ENCODE measurements around the gene PBLD. TPM values are rescaled to one million over a fixed set of nuclear protein-coding genes. Genes with fewer than 3 reads are reported as not detected.

The PBLD gene
- total and polyA plus RNA-seq, 9 of the 15 experiments (the other 6 are each of a cell fraction or from before 2014, with no cell fraction given), result 1.2 to 4.3 (median 2.5) TPM

- peak; percentile 56; the same call in 1 of the 2 replicates for TF ChIP-seq ZBTB40 (IDR thresholded peaks at IDR 0.05)
- TF ChIP-seq ZBTB40 (CRISPR knock-in tag; IDR thresholded peaks at IDR 0.05), result no peak
- TF ChIP-seq FIP1L1 (IDR thresholded peaks at IDR 0.05; ENCODE audit: low read depth, low read length, poor library complexity, severe bottlenecking), result no peak
- 0 out of 2 replicates have a peak, but pooled peaks have one; percentile 16 for TF ChIP-seq XRCC5 (IDR thresholded peaks at IDR 0.05; ENCODE audit: low read depth, low read length)
- no peak for TF ChIP-seq SMARCA4 (IDR thresholded peaks at IDR 0.05)
- TF ChIP-seq, protein P1, sequence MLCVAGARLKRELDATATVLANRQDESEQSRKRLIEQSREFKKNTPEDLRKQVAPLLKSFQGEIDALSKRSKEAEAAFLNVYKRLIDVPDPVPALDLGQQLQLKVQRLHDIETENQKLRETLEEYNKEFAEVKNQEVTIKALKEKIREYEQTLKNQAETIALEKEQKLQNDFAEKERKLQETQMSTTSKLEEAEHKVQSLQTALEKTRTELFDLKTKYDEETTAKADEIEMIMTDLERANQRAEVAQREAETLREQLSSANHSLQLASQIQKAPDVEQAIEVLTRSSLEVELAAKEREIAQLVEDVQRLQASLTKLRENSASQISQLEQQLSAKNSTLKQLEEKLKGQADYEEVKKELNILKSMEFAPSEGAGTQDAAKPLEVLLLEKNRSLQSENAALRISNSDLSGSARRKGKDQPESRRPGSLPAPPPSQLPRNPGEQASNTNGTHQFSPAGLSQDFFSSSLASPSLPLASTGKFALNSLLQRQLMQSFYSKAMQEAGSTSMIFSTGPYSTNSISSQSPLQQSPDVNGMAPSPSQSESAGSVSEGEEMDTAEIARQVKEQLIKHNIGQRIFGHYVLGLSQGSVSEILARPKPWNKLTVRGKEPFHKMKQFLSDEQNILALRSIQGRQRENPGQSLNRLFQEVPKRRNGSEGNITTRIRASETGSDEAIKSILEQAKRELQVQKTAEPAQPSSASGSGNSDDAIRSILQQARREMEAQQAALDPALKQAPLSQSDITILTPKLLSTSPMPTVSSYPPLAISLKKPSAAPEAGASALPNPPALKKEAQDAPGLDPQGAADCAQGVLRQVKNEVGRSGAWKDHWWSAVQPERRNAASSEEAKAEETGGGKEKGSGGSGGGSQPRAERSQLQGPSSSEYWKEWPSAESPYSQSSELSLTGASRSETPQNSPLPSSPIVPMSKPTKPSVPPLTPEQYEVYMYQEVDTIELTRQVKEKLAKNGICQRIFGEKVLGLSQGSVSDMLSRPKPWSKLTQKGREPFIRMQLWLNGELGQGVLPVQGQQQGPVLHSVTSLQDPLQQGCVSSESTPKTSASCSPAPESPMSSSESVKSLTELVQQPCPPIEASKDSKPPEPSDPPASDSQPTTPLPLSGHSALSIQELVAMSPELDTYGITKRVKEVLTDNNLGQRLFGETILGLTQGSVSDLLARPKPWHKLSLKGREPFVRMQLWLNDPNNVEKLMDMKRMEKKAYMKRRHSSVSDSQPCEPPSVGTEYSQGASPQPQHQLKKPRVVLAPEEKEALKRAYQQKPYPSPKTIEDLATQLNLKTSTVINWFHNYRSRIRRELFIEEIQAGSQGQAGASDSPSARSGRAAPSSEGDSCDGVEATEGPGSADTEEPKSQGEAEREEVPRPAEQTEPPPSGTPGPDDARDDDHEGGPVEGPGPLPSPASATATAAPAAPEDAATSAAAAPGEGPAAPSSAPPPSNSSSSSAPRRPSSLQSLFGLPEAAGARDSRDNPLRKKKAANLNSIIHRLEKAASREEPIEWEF (CRISPR knock-in tag; IDR thresholded peaks at IDR 0.05), result peak; percentile 57; the same call in 1 of the 2 replicates
- 0 out of 2 replicates have a peak, but pooled peaks have one; percentile 55 for TF ChIP-seq DPF2 (IDR thresholded peaks at IDR 0.05)
- 0 out of 2 replicates have a peak, but pooled peaks have one; percentile 41 for TF ChIP-seq MTA1 (IDR thresholded peaks at IDR 0.05; ENCODE audit: borderline replicate concordance)
- TF ChIP-seq MEIS2 (IDR thresholded peaks at IDR 0.05; ENCODE audit: partially characterized antibody), result no peak
- TF ChIP-seq ZNF3 (CRISPR knock-in tag; IDR thresholded peaks at IDR 0.05), result no peak
- 0 out of 2 replicates have a peak, but pooled peaks have one; percentile 7 for TF ChIP-seq RFX5 (IDR thresholded peaks at IDR 0.05; ENCODE audit: low read depth, low read length)
- TF ChIP-seq ZC3H4 (CRISPR knock-in tag; IDR thresholded peaks at IDR 0.05; ENCODE audit: borderline replicate concordance), result no peak
- no peak for TF ChIP-seq DNMT1 (IDR thresholded peaks at IDR 0.05)
These were observed 1.8 kb downstream of the PBLD start (continued) for GRCh38 chr10:68330852-68331454.
